MCF 10A (cell line): Measurements from ENCODE around the gene ARHGAP30. TPM values are rescaled to one million over a fixed set of nuclear protein-coding genes. Genes with fewer than 3 reads are reported as not detected.

ENCODE experiments used
- BruUV-seq: library from RNA; stranded (reverse); fragments of 400-500 nt; replicated peaks from 2 replicates; lab custom pipeline; 2021; lab: Mats Ljungman, UMichigan
- CTCF ChIA-PET: fragments of 300-600 bp; sonication (Branson Sonifier 250); formaldehyde crosslinking; extraction: SDS; loops from one replicate; lab custom pipeline; 2021; ENCODE audit warnings: antibody characterized with exemption, inconsistent platforms; lab: Yijun Ruan, JAX
- POLR2A ChIA-PET: fragments of 300-600, 350-650 bp; sonication (Branson Sonifier 250); formaldehyde crosslinking; extraction: SDS; loops from one replicate; lab custom pipeline; 2020; ENCODE audit warnings: antibody characterized with exemption, inconsistent platforms; lab: Yijun Ruan, JAX
- DNase-seq: peaks from one replicate; pipeline ENCODE4 v3.0.0-alpha.2; 2018; ENCODE audit not compliant: unreplicated experiment
- H3K27ac Mint-ChIP-seq: one replicate; pipeline ENCODE4 v1.8.0; 2022; ENCODE audit warnings: mild to moderate bottlenecking, low read depth, mixed read lengths; ENCODE audit not compliant: unreplicated experiment
- H3K27me3 Mint-ChIP-seq: one replicate; pipeline ENCODE4 v1.8.0; 2022; ENCODE audit warnings: mixed read lengths; ENCODE audit not compliant: insufficient read depth, unreplicated experiment
- H3K36me3 Mint-ChIP-seq: one replicate; pipeline ENCODE4 v1.8.0; 2022; ENCODE audit warnings: mild to moderate bottlenecking, moderate library complexity, mixed read lengths; ENCODE audit not compliant: insufficient read depth, unreplicated experiment
- H3K4me1 Mint-ChIP-seq: one replicate; pipeline ENCODE4 v1.8.0; 2022; ENCODE audit warnings: mixed read lengths; ENCODE audit not compliant: insufficient read depth, unreplicated experiment
- H3K4me3 Mint-ChIP-seq: one replicate; pipeline ENCODE4 v1.8.0; 2022; ENCODE audit warnings: mild to moderate bottlenecking, moderate library complexity, mixed read lengths; ENCODE audit not compliant: unreplicated experiment
- H3K9me3 Mint-ChIP-seq: one replicate; pipeline ENCODE4 v1.8.0; 2022; ENCODE audit warnings: mixed read lengths; ENCODE audit not compliant: unreplicated experiment
- CTCF ChIP-seq: fragments of 200-600 bp; IDR thresholded peaks from one replicate; pipeline ENCODE4 v1.8.0; 2022; ENCODE audit warnings: antibody characterized with exemption, mild to moderate bottlenecking; ENCODE audit not compliant: unreplicated experiment
- intact Hi-C: fragments of 100-400 bp; cut with micrococcal nuclease; formaldehyde crosslinking; loops from 2 replicates; pipeline ENCODE4 v1.14.1; 2022
- total RNA-seq: library from RNA; stranded (reverse); gene quantifications from 2 replicates; pipeline ENCODE4 v1.2.3, GENCODE V29; 2022

The ARHGAP30 gene
- total RNA-seq, 1 experiment from 2014 or later, result 0.58 TPM

GRCh38 chr1:161098210-161099068 lies 28.7 kb upstream of the ARHGAP30 start, which contains the start of gene KLHDC9:
Gene KLHDC9 (plus strand): TSS chr1:161098361. CDS start chr1:161098536, 175 bp downstream.
- POLR2A ChIA-PET, result interaction anchor here (0.6 to 6.7 kb wide), 22 partner anchors 8 to 836 kb away, joined by 3 to 91 read pairs (median 4); partner anchors contain the start of genes DCAF8, DEDD, F11R and NIT1
- Mint-ChIP-seq H3K9me3 (no peaks in the 10 kb centered on the region), H3K27me3 (no peaks in the 10 kb centered on the region), H3K4me1 (peaks cover 37% of the 10 kb centered on the region), H3K36me3 (peaks cover 55% of the 10 kb centered on the region), H3K4me3 (no peak within 1 kb of the TSS), H3K27ac (peak within 1 kb of the TSS; percentile 61)
- DNase-seq, result no peak
- BruUV-seq, result no TSS peak
- CTCF ChIA-PET, result interaction anchor here (0.6 to 10.3 kb wide), 39 partner anchors 9 to 1053 kb away, joined by 3 to 331 read pairs (median 9); partner anchors contain the start of genes ARHGAP30, DEDD, F11R and NECTIN4
- intact Hi-C loops, result loop anchor here (5.0 kb wide), 1 partner anchor 261 kb away; no protein-coding TSS in a partner anchor
- no peak for TF ChIP-seq CTCF

DNA sequence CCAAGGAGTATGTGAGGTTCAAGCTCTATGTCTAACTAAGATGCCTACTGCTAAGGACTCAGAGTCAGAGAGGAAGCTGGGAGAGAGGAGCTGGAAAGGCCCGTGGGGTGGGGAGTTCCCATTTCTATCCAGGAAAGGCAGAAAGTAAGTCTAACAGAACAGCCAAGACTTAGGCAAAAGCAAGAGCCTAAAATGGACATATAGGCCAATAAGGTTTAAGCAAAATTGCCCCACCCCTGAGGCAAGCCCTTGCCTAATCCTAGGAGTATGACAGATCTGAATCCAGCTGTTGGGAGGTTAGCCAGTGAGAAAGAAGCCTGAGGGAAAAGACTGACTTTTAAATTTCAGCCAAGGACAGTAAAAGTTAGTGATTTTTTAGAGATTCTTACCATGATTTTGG lies 26.8 kb upstream of the ARHGAP30 start:
- no TSS peak for BruUV-seq
- Mint-ChIP-seq H3K4me1 (peaks cover 49% of the 10 kb centered on the region), H3K27me3 (no peaks in the 10 kb centered on the region), H3K27ac (peak overlapping the region; percentile 61), H3K36me3 (peaks cover 36% of the 10 kb centered on the region), H3K4me3 (no peak overlapping the region), H3K9me3 (no peaks in the 10 kb centered on the region)
- intact Hi-C loops, result loop anchor here (2.0 to 5.0 kb wide), 3 partner anchors 259 to 416 kb away; no protein-coding TSS in a partner anchor
- TF ChIP-seq CTCF, result no peak
- POLR2A ChIA-PET, result interaction anchor here (0.6 to 6.7 kb wide), 27 partner anchors 8 to 583 kb away, joined by 3 to 91 read pairs (median 5); partner anchors contain the start of genes DEDD, F11R, NIT1 and PFDN2
- peak; percentile 91 for DNase-seq
- CTCF ChIA-PET, result interaction anchor here (0.8 to 10.3 kb wide), 41 partner anchors 10 to 434 kb away, joined by 3 to 331 read pairs (median 7); partner anchors contain the start of genes ARHGAP30, F11R, ITLN2 and NECTIN4

- intact Hi-C loops, result loop anchor here (2.0 to 5.0 kb wide), 3 partner anchors 259 to 415 kb away; no protein-coding TSS in a partner anchor
- no peak for DNase-seq
These were observed 26.3 kb upstream of the ARHGAP30 start for GRCh38 chr1:161096015-161096414.

More at GRCh38 chr1:161096015-161096414, 26.3 kb upstream of the ARHGAP30 start:
- Mint-ChIP-seq H3K27me3 (no peaks in the 10 kb centered on the region), H3K4me1 (peaks cover 49% of the 10 kb centered on the region), H3K9me3 (no peaks in the 10 kb centered on the region), H3K36me3 (peaks cover 31% of the 10 kb centered on the region), H3K27ac (peak overlapping the region; percentile 61), H3K4me3 (no peak overlapping the region)
- CTCF ChIA-PET, result interaction anchor here (0.5 to 10.3 kb wide), 27 partner anchors 9 to 434 kb away, joined by 3 to 331 read pairs (median 11); partner anchors contain the start of genes ARHGAP30, ITLN2, NECTIN4 and NIT1
- no TSS peak for BruUV-seq
- TF ChIP-seq CTCF, result no peak
- POLR2A ChIA-PET, result interaction anchor here (0.6 to 6.7 kb wide), 24 partner anchors 9 to 582 kb away, joined by 3 to 91 read pairs (median 5); partner anchors contain the start of genes DEDD, F11R, NIT1 and PFDN2
